HCT116 (cell line): Measurements from ENCODE around the gene KSR1. TPM values are rescaled to one million over a fixed set of nuclear protein-coding genes. Genes with fewer than 3 reads are reported as not detected.

Experiments
- ATAC-seq: fragments of 200-7000 bp; cut with Tn5 transposase; 2 replicates; pipeline ENCODE4 v1.9.1; 2020; ENCODE audit warnings: mild to moderate bottlenecking, moderate library complexity
- BruUV-seq: library from RNA; stranded (reverse); fragments of 400-500 nt; replicated peaks from 2 replicates; lab custom pipeline; 2021; lab: Mats Ljungman, UMichigan
- CTCF ChIA-PET: fragments of 300-600 bp; sonication (Branson Sonifier 250); formaldehyde crosslinking; loops from one replicate; lab custom pipeline; 2021; ENCODE audit warnings: antibody characterized with exemption; lab: Charles Lee
- POLR2A ChIA-PET: fragments of 300-600, 350-600 bp; sonication (Branson Sonifier 250); formaldehyde crosslinking; loops from one replicate; lab custom pipeline; 2021; ENCODE audit warnings: antibody characterized with exemption; lab: Charles Lee
- RAD21 ChIA-PET, 2 experiments: fragments of 300-600 bp; sonication (Branson Sonifier 250); formaldehyde crosslinking; loops; one replicate each; lab custom pipeline; 2023; ENCODE audit warnings: low total read pairs in 2 of 2; ENCODE audit not compliant: uncharacterized antibody in 2 of 2, unreplicated experiment in 2 of 2, low non-redundant PET in 1 of 2; lab: Charles Lee
- DNase-seq: peaks from one replicate; pipeline ENCODE4 v3.0.0-alpha.2; 2010; ENCODE audit warnings: low read depth, low spot score
- H2AFZ ChIP-seq: fragments of 200-600 bp; shearing (Covaris generic), sonication (generic); 2 replicates; pipeline ENCODE4 v1.6.1; 2017; ENCODE audit warnings: low read depth, mixed run types, mixed read lengths, antibody characterized with exemption, low read length; ENCODE audit not compliant: poor library complexity, severe bottlenecking
- H3K27ac ChIP-seq: 2 replicates; pipeline ENCODE4 v1.5.1; 2012; ENCODE audit warnings: low read depth, low read length
- H3K27me3 ChIP-seq: fragments of 200-600 bp; sonication (generic); 2 replicates; pipeline ENCODE4 v1.6.1; 2016; ENCODE audit warnings: mixed run types, low read length, mixed read lengths; ENCODE audit not compliant: insufficient read depth
- H3K36me3 ChIP-seq, 2 experiments: fragments of 200-500 bp in 1 of 2; fragments of 200-600 bp in 1 of 2; sonication (Bioruptor generic) in 1 of 2; sonication (generic) in 1 of 2; 2 replicates each; pipeline versions ENCODE4 v1.5.1 to v1.6.1; 2014 to 2016; ENCODE audit warnings: low read length in 2 of 2, inconsistent platforms in 1 of 2, mixed read lengths in 1 of 2, mixed run types in 1 of 2; ENCODE audit not compliant: insufficient read depth in 2 of 2, control insufficient read depth in 1 of 2
- H3K4me1 ChIP-seq, 2 experiments: fragments of 200-600 bp in 1 of 2; sonication (generic) in 1 of 2; 2 replicates each; pipeline versions ENCODE4 v1.5.1 to v1.6.1; 2012 to 2017; ENCODE audit warnings: low read length in 2 of 2, inconsistent platforms in 1 of 2, mild to moderate bottlenecking in 1 of 2, mixed read lengths in 1 of 2, mixed run types in 1 of 2, moderate library complexity in 1 of 2; ENCODE audit not compliant: insufficient read depth in 2 of 2, control insufficient read depth in 1 of 2
- H3K4me2 ChIP-seq: fragments of 200-600 bp; sonication (generic); 2 replicates; pipeline ENCODE4 v1.6.1; 2017; ENCODE audit warnings: mixed run types, low read length, mixed read lengths
- H3K4me3 ChIP-seq, 2 experiments: fragments of 200-600 bp in 1 of 2; sonication (generic) in 1 of 2; replicated peaks in 1 of 2; 2 replicates each; pipeline ENCODE4 v1.5.1; 2011 to 2016; ENCODE audit warnings: low read length in 2 of 2, control low read depth in 1 of 2, low read depth in 1 of 2, mild to moderate bottlenecking in 1 of 2, mixed read lengths in 1 of 2, mixed run types in 1 of 2
- H3K79me2 ChIP-seq: fragments of 200-600 bp; sonication (generic); 2 replicates; pipeline ENCODE4 v1.6.1; 2017; ENCODE audit warnings: mild to moderate bottlenecking, mixed run types, low read length, moderate library complexity, mixed read lengths; ENCODE audit not compliant: insufficient read depth
- H3K9ac ChIP-seq: fragments of 200-600 bp; sonication (generic); 2 replicates; pipeline ENCODE4 v1.6.1; 2016; ENCODE audit warnings: low read length, mixed read lengths
- H3K9me2 ChIP-seq: fragments of 200-600 bp; sonication (generic), shearing (Covaris generic); 2 replicates; pipeline ENCODE4 v1.6.1; 2017; ENCODE audit warnings: mixed run types, mild to moderate bottlenecking, moderate library complexity; ENCODE audit not compliant: insufficient read depth
- H3K9me3 ChIP-seq, 2 experiments: fragments of 200-500 bp in 1 of 2; fragments of 200-600 bp in 1 of 2; sonication (Bioruptor generic) in 1 of 2; sonication (generic) in 1 of 2; 2 replicates each; pipeline ENCODE4 v1.6.1; 2014 to 2017; ENCODE audit warnings: low read length in 2 of 2, mixed read lengths in 2 of 2, inconsistent platforms in 1 of 2, low read depth in 1 of 2, mild to moderate bottlenecking in 1 of 2, mixed run types in 1 of 2, moderate library complexity in 1 of 2; ENCODE audit not compliant: control insufficient read depth in 1 of 2, insufficient read depth in 1 of 2
- H4K20me1 ChIP-seq: fragments of 200-600 bp; sonication (generic), shearing (Covaris generic); 2 replicates; pipeline ENCODE4 v1.6.1; 2017; ENCODE audit warnings: mixed run types, mild to moderate bottlenecking, moderate library complexity; ENCODE audit not compliant: insufficient read depth
- CEBPB ChIP-seq: IDR thresholded peaks from 2 replicates; pipeline ENCODE4 v1.6.1; 2012; ENCODE audit warnings: low read depth
- CTCF ChIP-seq, 3 experiments: fragments of 200-600 bp in 1 of 3; sonication (generic) in 1 of 3; IDR thresholded peaks in 2 of 3; conservative IDR thresholded peaks in 1 of 3; 2 replicates each; pipeline ENCODE4 v1.5.1; 2012 to 2017; ENCODE audit warnings: low read depth in 2 of 3, low read length in 2 of 3, antibody characterized with exemption in 1 of 3, borderline replicate concordance in 1 of 3, control low read depth in 1 of 3, mild to moderate bottlenecking in 1 of 3, mixed read lengths in 1 of 3, mixed run types in 1 of 3, moderate library complexity in 1 of 3; ENCODE audit not compliant: insufficient read depth in 1 of 3
- MAX ChIP-seq: IDR thresholded peaks from 2 replicates; pipeline ENCODE4 v1.6.1; 2012
- POLR2AphosphoS5 ChIP-seq: IDR thresholded peaks from 2 replicates; pipeline ENCODE4 v1.6.1; 2011; ENCODE audit warnings: mild to moderate bottlenecking, low read depth, low read length, moderate library complexity
- RAD21 ChIP-seq: IDR thresholded peaks from 2 replicates; pipeline ENCODE4 v1.6.1; 2012; ENCODE audit warnings: low read depth, mild to moderate bottlenecking
- SIN3A ChIP-seq: IDR thresholded peaks from 2 replicates; pipeline ENCODE4 v1.6.1; 2012; ENCODE audit warnings: low read depth
- SP1 ChIP-seq: IDR thresholded peaks from 2 replicates; pipeline ENCODE4 v1.6.1; 2012; ENCODE audit warnings: low read depth
- YY1 ChIP-seq: IDR thresholded peaks from 2 replicates; pipeline ENCODE4 v1.6.1; 2011; ENCODE audit warnings: low read length, low read depth, moderate library complexity, mild to moderate bottlenecking; ENCODE audit not compliant: insufficient replicate concordance; ENCODE audit errors: extremely low read depth
- intact Hi-C: fragments of 100-400 bp; cut with micrococcal nuclease; formaldehyde crosslinking; loops from 2 replicates; pipeline ENCODE4 v1.10.0; 2022
- total RNA-seq: library from RNA; stranded (reverse); gene quantifications from one replicate; pipeline ENCODE4 v1.2.1, GENCODE V29; 2021; ENCODE audit not compliant: unreplicated experiment
- TF ChIP-seq, protein P1 (sequence below): IDR thresholded peaks from 2 replicates; pipeline ENCODE4 v1.6.1; 2012

KSR1 gene
- total RNA-seq, 1 experiment from 2014 or later, result 16.5 TPM

- Histone ChIP-seq H3K36me3 (no peaks in the 10 kb centered on the region), H3K4me3 (peak overlapping the region; percentile 32 to 36), H3K9ac (peak overlapping the region; percentile 15), H3K9me3 (no peaks in the 10 kb centered on the region), H2AFZ (no peak overlapping the region), H3K4me2 (peak overlapping the region; percentile 60), H3K27me3 (no peaks in the 10 kb centered on the region), H4K20me1 (no peaks in the 10 kb centered on the region), H3K79me2 (no peaks in the 10 kb centered on the region), H3K4me1 (peaks cover 26 to 50% of the 10 kb centered on the region in 2 experiments), H3K9me2 (no peaks in the 10 kb centered on the region), H3K27ac (peak overlapping the region; percentile 31)
- ATAC-seq (peak; percentile 87), DNase-seq (peak; percentile 51)
- RAD21 ChIA-PET, result interaction anchor here (0.6 to 1.7 kb wide), 3 partner anchors 12 to 106 kb away, joined by 3 to 7 read pairs (median 6); no protein-coding TSS in a partner anchor
- intact Hi-C loops, result loop anchor here (1.0 to 5.0 kb wide), 2 partner anchors 58 to 107 kb away; no protein-coding TSS in a partner anchor
- TF ChIP-seq MAX (peak; percentile 33; the same call in 1 of the 2 replicates), CTCF (IDR thresholded peaks at IDR 0.05 in 2 of 3, conservative IDR thresholded peaks at IDR 0.05 in 1 of 3; ENCODE audit: borderline replicate concordance in 1 of 3, insufficient read depth in 1 of 3, low read depth in 2 of 3, low read length in 2 of 3) (peak; percentile 56 to 70 (median 66); a peak in 5 of 6 replicates), CEBPB (peak; percentile 28; the same call in 1 of the 2 replicates), SP1 (peak; percentile 44), YY1 (peak; percentile 18), RAD21 (peak; percentile 64), POLR2AphosphoS5 (no peak), SIN3A (no peak)
- TF ChIP-seq, protein P1, sequence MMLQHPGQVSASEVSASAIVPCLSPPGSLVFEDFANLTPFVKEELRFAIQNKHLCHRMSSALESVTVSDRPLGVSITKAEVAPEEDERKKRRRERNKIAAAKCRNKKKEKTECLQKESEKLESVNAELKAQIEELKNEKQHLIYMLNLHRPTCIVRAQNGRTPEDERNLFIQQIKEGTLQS, result no peak
- CTCF ChIA-PET, result interaction anchor here (0.6 to 2.1 kb wide), 11 partner anchors 32 to 258 kb away, joined by 3 to 15 read pairs (median 3); partner anchors contain the start of gene KSR1
- POLR2A ChIA-PET, result no interaction called here
- no TSS peak for BruUV-seq
Observed at GRCh38 chr17:27494192-27495091, 38.2 kb downstream of the KSR1 start.
